ENCODE measurements around the gene RGS19.

Gene RGS19

GRCh38 chr20:64025826-64026412, 53.4 kb downstream of the RGS19 start:
- TF ChIP-seq CEBPB (IDR thresholded peaks at IDR 0.05): no peak
- no peak for TF ChIP-seq TAF1 (IDR thresholded peaks at IDR 0.05; ENCODE audit: low read depth)
- TF ChIP-seq TCF12 (IDR thresholded peaks at IDR 0.05; ENCODE audit: low read depth): no peak
- no peak for TF ChIP-seq TEAD4 (IDR thresholded peaks at IDR 0.05)
- no peak for TF ChIP-seq FOXM1 (IDR thresholded peaks at IDR 0.05; ENCODE audit: borderline replicate concordance, low read depth)
- no peak for TF ChIP-seq EGR1 (IDR thresholded peaks at IDR 0.05)
- TF ChIP-seq REST (IDR thresholded peaks at IDR 0.05; ENCODE audit: low read depth): no peak
- no peak for TF ChIP-seq CREB1 (IDR thresholded peaks at IDR 0.05; ENCODE audit: low read depth)
- TF ChIP-seq ZBTB7A (IDR thresholded peaks at IDR 0.05; ENCODE audit: low read depth): no peak
- no peak for TF ChIP-seq MAX (IDR thresholded peaks at IDR 0.05)
- TF ChIP-seq EP300 (IDR thresholded peaks at IDR 0.05; ENCODE audit: borderline replicate concordance): no peak
- no peak for TF ChIP-seq YY1 (IDR thresholded peaks at IDR 0.05; ENCODE audit: low read depth)
- no peak for TF ChIP-seq USF1 (IDR thresholded peaks at IDR 0.05)
- TF ChIP-seq NFIC (IDR thresholded peaks at IDR 0.05): no peak
- TF ChIP-seq RAD21 (IDR thresholded peaks at IDR 0.05; ENCODE audit: low read depth): no peak

GRCh38 chr20:64025101-64025825, 54.1 kb downstream of the RGS19 start:
- TF ChIP-seq RAD21 (IDR thresholded peaks at IDR 0.05; ENCODE audit: low read depth): no peak
- no peak for TF ChIP-seq TCF12 (IDR thresholded peaks at IDR 0.05; ENCODE audit: low read depth)
- no peak for TF ChIP-seq REST (IDR thresholded peaks at IDR 0.05; ENCODE audit: low read depth)
- no peak for TF ChIP-seq FOXM1 (IDR thresholded peaks at IDR 0.05; ENCODE audit: borderline replicate concordance, low read depth)
- TF ChIP-seq CEBPB (IDR thresholded peaks at IDR 0.05): no peak
- no peak for TF ChIP-seq YY1 (IDR thresholded peaks at IDR 0.05; ENCODE audit: low read depth)
- no peak for TF ChIP-seq MAX (IDR thresholded peaks at IDR 0.05)
- TF ChIP-seq USF1 (IDR thresholded peaks at IDR 0.05): no peak

- TF ChIP-seq TEAD4 (IDR thresholded peaks at IDR 0.05): no peak
- TF ChIP-seq REST (IDR thresholded peaks at IDR 0.05; ENCODE audit: low read depth): peak; percentile 47; the same call in 1 of the 2 replicates
These were observed 55.0 kb downstream of the RGS19 start for GRCh38 chr20:64024141-64024990.
